HEK293T (cell line): ENCODE data around the gene PDIA6.

Source experiments
- ARNT ChIP-seq: fragments of 450-650 bp; IDR thresholded peaks from 2 replicates; pipeline ENCODE4 v1.6.1; 2017; ENCODE audit warnings: mild to moderate bottlenecking
- BHLHE40 ChIP-seq: fragments of 450-650 bp; IDR thresholded peaks from 2 replicates; pipeline ENCODE4 v1.6.1; 2016; ENCODE audit warnings: mild to moderate bottlenecking, moderate library complexity, borderline replicate concordance
- ELF4 ChIP-seq: fragments of 450-650 bp; IDR thresholded peaks from 2 replicates; pipeline ENCODE4 v1.6.1; 2017; ENCODE audit warnings: antibody characterized with exemption
- FOXA1 ChIP-seq: fragments of 450-650 bp; IDR thresholded peaks from 2 replicates; pipeline ENCODE4 v1.6.1; 2016; ENCODE audit warnings: mild to moderate bottlenecking
- FOXK2 ChIP-seq: fragments of 450-650 bp; IDR thresholded peaks from 2 replicates; pipeline ENCODE4 v1.6.1; 2016; ENCODE audit warnings: mild to moderate bottlenecking
- FOXM1 ChIP-seq: fragments of 450-650 bp; IDR thresholded peaks from 2 replicates; pipeline ENCODE4 v1.6.1; 2017; ENCODE audit warnings: mild to moderate bottlenecking, borderline replicate concordance
- HDGF ChIP-seq: fragments of 450-650 bp; IDR thresholded peaks from 2 replicates; pipeline ENCODE4 v1.6.1; 2017; ENCODE audit warnings: antibody characterized with exemption, borderline replicate concordance
- NFRKB ChIP-seq: fragments of 450-650 bp; IDR thresholded peaks from 2 replicates; pipeline ENCODE4 v1.6.1; 2016; ENCODE audit warnings: mild to moderate bottlenecking, moderate library complexity
- SP1 ChIP-seq: fragments of 450-650 bp; IDR thresholded peaks from 2 replicates; pipeline ENCODE4 v1.6.1; 2017
- SUZ12 ChIP-seq: fragments of 450-650 bp; IDR thresholded peaks from 2 replicates; pipeline ENCODE4 v1.6.1; 2016; ENCODE audit warnings: mild to moderate bottlenecking

GRCh38 chr2:10750610-10751009 lies 62.0 kb downstream of the PDIA6 start:
- TF ChIP-seq SP1 (no peak), SUZ12 (no peak), NFRKB (no peak), FOXA1 (no peak), HDGF (no peak), ARNT (no peak), FOXM1 (no peak), ELF4 (no peak), FOXK2 (no peak), BHLHE40 (no peak)
